A549 (cell line): ENCODE results near the gene MAP3K5. TPM values are rescaled to one million over a fixed set of nuclear protein-coding genes. Genes with fewer than 3 reads are reported as not detected.
A peak's percentile ranks its signal among the peaks of the same experiment; 100 is the strongest.
"Not testable (repeated sequence)": the region's sequence is repeated elsewhere in the genome, so short reads cannot be mapped to it uniquely, and the experiment has no call there.

Experiments
- ATAC-seq, 2 experiments: fragments of 200-7000 bp in 1 of 2; fragments of >200 bp in 1 of 2; cut with Nextera tagmentation in 1 of 2; cut with Tn5 transposase in 1 of 2; 3 replicates each; pipeline versions ENCODE4 v1.8.0 to v1.9.1; 2018 to 2020; ENCODE audit warnings: mild to moderate bottlenecking in 1 of 2, moderate library complexity in 1 of 2
- CTCF ChIA-PET: fragments of 300-600 bp; sonication (Branson Sonifier 250); formaldehyde crosslinking; extraction: SDS; loops from one replicate; lab custom pipeline; 2021; ENCODE audit warnings: antibody characterized with exemption, inconsistent platforms; lab: Yijun Ruan, JAX
- POLR2A ChIA-PET: fragments of 350-600 bp; formaldehyde crosslinking; extraction: SDS; loops from one replicate; lab custom pipeline; 2021; ENCODE audit warnings: antibody characterized with exemption, inconsistent platforms; lab: Yijun Ruan, JAX
- DNase-seq, 2 experiments: peaks; one replicate each; pipeline versions ENCODE4 v3.0.0 to v3.0.0-alpha.2; 2011 to 2016; ENCODE audit warnings: low read depth in 1 of 2, low spot score in 1 of 2
- FAIRE-seq: peaks from 2 replicates; lab custom pipeline; 2011; peaks lifted over from hg19 to GRCh38; lab: Jason Lieb, UNC
- H3K27ac ChIP-seq, 2 experiments: fragments of >200 bp; sonication (Bioruptor Twin); formaldehyde crosslinking; 3 replicates each; pipeline ENCODE4 v1.5.1; 2016 to 2017
- H3K4me1 ChIP-seq: fragments of >200 bp; sonication (Bioruptor Twin); formaldehyde crosslinking; 3 replicates; pipeline ENCODE4 v1.6.1; 2016
- H3K4me2 ChIP-seq: fragments of >200 bp; sonication (Bioruptor Twin); formaldehyde crosslinking; 3 replicates; pipeline ENCODE4 v1.6.1; 2016
- H3K4me3 ChIP-seq: fragments of >200 bp; sonication (Bioruptor Twin); formaldehyde crosslinking; 3 replicates; pipeline ENCODE4 v1.5.1; 2016
- H3K9me3 ChIP-seq: fragments of >200 bp; sonication (Bioruptor Twin); formaldehyde crosslinking; 3 replicates; pipeline ENCODE4 v1.6.1; 2016
- CEBPB ChIP-seq, 2 experiments: fragments of >200 bp in 1 of 2; sonication (Bioruptor Twin) in 1 of 2; formaldehyde crosslinking in 1 of 2; IDR thresholded peaks; 2 replicates each; pipeline ENCODE4 v1.6.1; 2012 to 2016
- CHD4 ChIP-seq: fragments of 200-600 bp; sonication (generic); IDR thresholded peaks from 2 replicates; pipeline ENCODE4 v1.6.1; 2016; ENCODE audit warnings: antibody characterized with exemption, mild to moderate bottlenecking, borderline replicate concordance
- FOSL2 ChIP-seq, 2 experiments: fragments of 450-650 bp in 1 of 2; fragments of >200 bp in 1 of 2; sonication (Bioruptor Twin) in 1 of 2; formaldehyde crosslinking; IDR thresholded peaks; 2 replicates each; pipeline versions ENCODE4 v1.5.0 to v1.6.1; 2016 to 2020; ENCODE audit warnings: mild to moderate bottlenecking in 1 of 2, moderate library complexity in 1 of 2
- FOXS1 ChIP-seq: fragments of 250-450 bp; sonication (Bioruptor Pico); IDR thresholded peaks from 2 replicates; pipeline ENCODE4 v1.5.0; 2020; ENCODE audit warnings: mild to moderate bottlenecking, moderate library complexity
- HDAC2 ChIP-seq: fragments of 200-600 bp; sonication (generic); IDR thresholded peaks from 2 replicates; pipeline ENCODE4 v1.6.1; 2016
- HOXA7 ChIP-seq: fragments of 250-450 bp; sonication (Bioruptor Pico); IDR thresholded peaks from 2 replicates; pipeline ENCODE4 v1.5.0; 2020; ENCODE audit warnings: mild to moderate bottlenecking, moderate library complexity
- MAFK ChIP-seq: fragments of 450-650 bp; IDR thresholded peaks from 2 replicates; pipeline ENCODE4 v1.6.1; 2014; ENCODE audit not compliant: partially characterized antibody
- MAZ ChIP-seq: fragments of 150-350 bp; IDR thresholded peaks from 2 replicates; pipeline ENCODE4 v1.6.1; 2014; ENCODE audit warnings: antibody characterized with exemption, low read depth, low read length, borderline replicate concordance
- MYC ChIP-seq: IDR thresholded peaks from 2 replicates; pipeline ENCODE4 v1.6.1; 2012; ENCODE audit warnings: mild to moderate bottlenecking, inconsistent platforms, low read length, improper control_type of control experiment, borderline replicate concordance
- NFE2L2 ChIP-seq: fragments of 150-350 bp; conservative IDR thresholded peaks from 2 replicates; pipeline ENCODE4 v1.6.1; 2014; ENCODE audit warnings: low read length
- POLR2A ChIP-seq: IDR thresholded peaks from 2 replicates; pipeline ENCODE4 v1.6.1; 2012; ENCODE audit warnings: mild to moderate bottlenecking, low read length
- RAD21 ChIP-seq, 2 experiments: fragments of >200 bp in 1 of 2; sonication (Bioruptor Twin) in 1 of 2; formaldehyde crosslinking in 1 of 2; IDR thresholded peaks in 1 of 2; conservative IDR thresholded peaks in 1 of 2; 2 replicates in 1 of 2; 3 replicates in 1 of 2; pipeline ENCODE4 v1.6.1; 2012 to 2018; ENCODE audit warnings: inconsistent platforms in 1 of 2
- RARB ChIP-seq: fragments of 250-450 bp; sonication (Bioruptor Pico); IDR thresholded peaks from 2 replicates; pipeline ENCODE4 v1.8.0; 2021; ENCODE audit warnings: mild to moderate bottlenecking, moderate library complexity
- RFX5 ChIP-seq: fragments of 450-650 bp; IDR thresholded peaks from 2 replicates; pipeline ENCODE4 v1.7.1; 2014; ENCODE audit warnings: antibody characterized with exemption, mild to moderate bottlenecking, moderate library complexity
- RNF2 ChIP-seq: fragments of 200-600 bp; sonication (generic); IDR thresholded peaks from 2 replicates; pipeline ENCODE4 v1.6.1; 2016; ENCODE audit warnings: low read depth, mild to moderate bottlenecking, antibody characterized with exemption, moderate library complexity, borderline replicate concordance
- SMC3 ChIP-seq: fragments of >200 bp; sonication (Bioruptor Twin); formaldehyde crosslinking; IDR thresholded peaks from 3 replicates; pipeline ENCODE4 v1.6.1; 2018; ENCODE audit warnings: inconsistent platforms
- TFCP2L1 ChIP-seq: fragments of 250-450 bp; sonication (Bioruptor Pico); IDR thresholded peaks from 2 replicates; pipeline ENCODE4 v1.5.0; 2021; ENCODE audit warnings: mild to moderate bottlenecking
- ZFP36 ChIP-seq: fragments of 450-650 bp; IDR thresholded peaks from 2 replicates; pipeline ENCODE4 v1.6.1; 2014; ENCODE audit warnings: borderline replicate concordance; ENCODE audit not compliant: partially characterized antibody
- WGBS: methylation state at CpG from one replicate; pipeline ENCODE4 v1.1.6; 2017; ENCODE audit errors: missing lambda C conversion rate; 5-methylcytosine and 5-hydroxymethylcytosine counted together
- polyA plus RNA-seq, 4 experiments: library from polyadenylated mRNA; depleted of rRNA in 3 of 4; stranded (reverse); fragments of >200 nt; fragmentation: RNase III in 1 of 4; extraction: RNeasy Plus Mini Kit Qiagen cat#74134 plus additional on column Dnase treatment in 1 of 4; gene quantifications; 2 replicates in 3 of 4; 3 replicates in 1 of 4; pipeline ENCODE4 v1.2.3, GENCODE V29; 2011 to 2017
- TF ChIP-seq, protein P1 (sequence below): fragments of >200 bp; sonication (Bioruptor Twin); formaldehyde crosslinking; IDR thresholded peaks from 3 replicates; pipeline ENCODE4 v1.5.1; 2016

MAP3K5 gene
- polyA plus RNA-seq, 2 of the 4 experiments (the other 2 are of a cell fraction), result 2.1 to 4.1 TPM

DNA sequence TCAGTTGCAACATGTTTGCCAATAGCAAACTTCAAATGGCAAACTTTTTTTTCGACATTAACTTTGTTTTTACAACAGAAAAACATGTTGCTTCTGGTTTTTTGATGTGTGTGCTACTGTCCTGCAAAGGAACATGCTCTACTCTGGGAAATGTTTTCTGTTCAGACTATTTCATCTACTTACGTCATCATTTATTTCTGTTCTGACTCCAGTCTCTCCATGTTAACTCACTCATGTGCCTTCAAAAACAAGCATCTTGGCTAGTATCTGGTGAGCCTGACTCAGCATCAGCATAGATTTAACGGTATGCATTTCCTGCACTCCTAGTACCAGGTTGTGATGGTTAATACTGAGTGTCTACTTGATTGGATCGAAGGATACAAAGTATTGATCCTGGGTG lies 206.0 kb downstream of the MAP3K5 start:
- H3K4me1 ChIP-seq, result peaks cover 13% of the 10 kb centered on the region
- WGBS, result 43% methylated on average over 4 of the region's 4 CpGs
- ATAC-seq, result peak; percentile 53 to 77; a peak in 3 of 6 replicates
- ChIA-PET CTCF (interaction anchor here (1.0 to 7.7 kb wide), 2 partner anchors 58 to 205 kb away, joined by 3 to 41 read pairs; partner anchors contain the start of gene MAP3K5), POLR2A (no interaction called here)
- TF ChIP-seq MAFK (peak; percentile 22), FOXS1 (CRISPR knock-in tag) (no peak)
- no peak for FAIRE-seq
- peak in 1 of 2 experiments; percentile 28 for DNase-seq
- H3K27ac ChIP-seq, result peak overlapping the region; percentile 47 to 62; a peak in 3 of 6 replicates
- H3K9me3 ChIP-seq, result no peaks in the 10 kb centered on the region
- H3K4me2 ChIP-seq, result peak overlapping the region; percentile 20; the same call in 2 of the 3 replicates
- no peak overlapping the region for H3K4me3 ChIP-seq

DNA sequence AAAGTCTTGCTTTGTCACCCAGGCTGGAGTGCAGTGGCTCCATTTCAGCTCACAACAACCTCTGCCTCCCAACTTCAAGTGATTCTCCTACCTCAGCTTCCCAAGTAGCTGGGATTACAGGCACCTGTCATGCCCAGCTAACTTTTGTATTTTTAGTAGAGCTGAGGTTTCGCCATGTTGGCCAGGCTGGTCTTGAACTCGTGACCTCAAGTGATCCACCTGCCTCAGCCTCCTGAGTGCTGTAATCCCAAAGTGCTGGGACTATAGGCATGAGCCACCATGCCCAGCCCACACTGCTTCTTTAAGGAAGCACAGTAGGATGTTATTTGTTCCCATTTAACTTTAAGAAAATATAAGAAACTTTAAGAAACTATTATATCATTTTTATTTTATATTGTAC lies 206.8 kb downstream of the MAP3K5 start:
- POLR2A ChIA-PET, result interaction anchor here (0.6 kb wide), 1 partner anchor 28 kb away, joined by 3 read pairs; no protein-coding TSS in a partner anchor
- ATAC-seq, H3K9me3 ChIP-seq: not testable (repeated sequence)

DNA sequence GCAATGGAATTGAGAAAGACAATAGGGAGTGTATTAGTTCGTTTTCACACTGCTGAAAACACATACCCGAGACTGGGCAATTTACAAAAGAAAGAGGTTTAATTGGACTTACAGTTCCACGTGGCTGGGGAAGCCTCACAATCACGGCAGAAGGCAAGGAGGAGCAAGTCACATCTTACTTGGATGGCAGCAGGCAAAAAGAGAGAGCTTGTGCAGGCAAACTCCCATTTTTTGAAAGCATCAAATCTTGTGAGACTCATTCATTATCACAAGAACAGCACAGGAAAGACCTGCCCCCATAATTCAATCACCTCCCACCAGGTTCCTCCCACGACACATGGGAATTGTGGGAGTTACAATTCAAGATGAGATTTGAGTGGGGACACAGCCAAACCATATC lies 208.0 kb downstream of the MAP3K5 start:
- H3K4me1 ChIP-seq, result peaks cover 13% of the 10 kb centered on the region
- DNase-seq, FAIRE-seq, H3K4me2 ChIP-seq, POLR2A ChIA-PET, ATAC-seq, H3K4me3 ChIP-seq, H3K9me3 ChIP-seq, H3K27ac ChIP-seq: not testable (repeated sequence)
- CTCF ChIA-PET, result interaction anchor here (1.4 to 7.7 kb wide), 3 partner anchors 7 to 207 kb away, joined by 3 to 41 read pairs (median 9); partner anchors contain the start of gene MAP3K5
- 87% methylated on average over 5 of the region's 5 CpGs for WGBS

More for the DNA sequence above, 206.8 kb downstream of the MAP3K5 start:
- FAIRE-seq, DNase-seq, H3K4me3 ChIP-seq, H3K4me2 ChIP-seq: not testable (repeated sequence)
- 83% methylated on average over 2 of the region's 2 CpGs for WGBS
- CTCF ChIA-PET, result interaction anchor here (0.6 to 7.7 kb wide), 3 partner anchors 28 to 206 kb away, joined by 3 to 41 read pairs (median 5); partner anchors contain the start of gene MAP3K5
- H3K27ac ChIP-seq, result peak overlapping the region in 1 of 2 experiments; percentile 62; a peak in 1 of 6 replicates
- H3K4me1 ChIP-seq, result peaks cover 13% of the 10 kb centered on the region

DNA sequence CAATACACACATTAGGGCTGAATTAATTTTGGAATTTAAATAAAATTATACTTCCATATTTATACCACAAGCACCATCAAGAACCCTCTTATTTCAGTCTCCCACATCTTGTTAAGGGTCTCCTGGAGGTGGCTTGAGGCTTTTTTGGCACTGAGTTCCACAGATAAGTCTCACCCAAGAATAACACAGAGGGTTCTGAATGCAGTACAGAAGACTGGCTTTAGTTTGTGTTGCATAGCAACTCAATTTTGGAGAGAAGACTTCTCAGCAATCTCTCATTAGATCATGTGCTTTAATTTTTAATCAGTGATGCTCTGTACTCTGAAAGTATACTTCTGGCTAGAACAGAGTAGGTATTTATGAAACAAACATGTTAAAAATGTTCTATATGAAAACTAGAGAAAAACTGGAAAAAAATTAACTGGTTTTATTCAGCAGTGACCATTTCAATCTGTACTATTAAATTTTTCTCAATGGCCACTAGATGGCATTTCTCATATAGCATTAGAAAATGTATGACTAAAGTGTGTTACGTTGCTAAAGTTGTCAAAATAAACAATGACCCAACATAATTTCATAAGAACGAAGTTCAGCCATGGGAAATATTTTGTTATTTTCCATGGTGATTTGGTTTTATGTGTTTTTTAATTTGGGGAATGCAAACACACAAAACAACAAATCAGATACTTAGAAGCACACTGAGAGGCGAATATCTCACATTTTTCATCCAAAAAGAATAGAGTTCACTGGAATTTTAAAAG lies 209.4 kb downstream of the MAP3K5 start:
- Histone ChIP-seq H3K4me2 (peak overlapping the region; percentile 36; the same call in 2 of the 3 replicates), H3K27ac (peak overlapping the region in 1 of 2 experiments; percentile 21; a peak in 3 of 6 replicates), H3K4me3 (no peak overlapping the region), H3K9me3 (no peaks in the 10 kb centered on the region), H3K4me1 (peaks cover 13% of the 10 kb centered on the region)
- ChIA-PET CTCF (interaction anchor here (0.9 to 7.7 kb wide), 8 partner anchors 9 to 209 kb away, joined by 3 to 41 read pairs (median 7); partner anchors contain the start of gene MAP3K5), POLR2A (no interaction called here)
- ATAC-seq (peak; percentile 64 to 86; a peak in 4 of 6 replicates), FAIRE-seq (no peak), DNase-seq (peak; percentile 50 to 81)
- 32% methylated on average over 3 of the region's 3 CpGs for WGBS
- TF ChIP-seq NFE2L2 (0 out of 2 replicates have a peak, but pooled peaks have one; percentile 24), RAD21 (conservative IDR thresholded peaks at IDR 0.05 in 1 of 2, IDR thresholded peaks at IDR 0.05 in 1 of 2) (peak; percentile 54 to 68), RNF2 (no peak), HOXA7 (CRISPR knock-in tag) (no peak), SMC3 (peak; percentile 66), MAZ (no peak), TFCP2L1 (CRISPR knock-in tag) (no peak), POLR2A (no peak), ZFP36 (no peak), MAFK (peak; percentile 26), RFX5 (no peak), HDAC2 (no peak), CEBPB (IDR thresholded peaks at IDR 0.05) (peak in 1 of 2 experiments; percentile 19; a peak in 1 of 4 replicates), CHD4 (no peak), MYC (no peak), FOSL2 (IDR thresholded peaks at IDR 0.05) (no peak), FOSL2 (CRISPR knock-in tag; IDR thresholded peaks at IDR 0.05) (peak; percentile 85), RARB (CRISPR knock-in tag) (no peak)
- TF ChIP-seq, protein P1, sequence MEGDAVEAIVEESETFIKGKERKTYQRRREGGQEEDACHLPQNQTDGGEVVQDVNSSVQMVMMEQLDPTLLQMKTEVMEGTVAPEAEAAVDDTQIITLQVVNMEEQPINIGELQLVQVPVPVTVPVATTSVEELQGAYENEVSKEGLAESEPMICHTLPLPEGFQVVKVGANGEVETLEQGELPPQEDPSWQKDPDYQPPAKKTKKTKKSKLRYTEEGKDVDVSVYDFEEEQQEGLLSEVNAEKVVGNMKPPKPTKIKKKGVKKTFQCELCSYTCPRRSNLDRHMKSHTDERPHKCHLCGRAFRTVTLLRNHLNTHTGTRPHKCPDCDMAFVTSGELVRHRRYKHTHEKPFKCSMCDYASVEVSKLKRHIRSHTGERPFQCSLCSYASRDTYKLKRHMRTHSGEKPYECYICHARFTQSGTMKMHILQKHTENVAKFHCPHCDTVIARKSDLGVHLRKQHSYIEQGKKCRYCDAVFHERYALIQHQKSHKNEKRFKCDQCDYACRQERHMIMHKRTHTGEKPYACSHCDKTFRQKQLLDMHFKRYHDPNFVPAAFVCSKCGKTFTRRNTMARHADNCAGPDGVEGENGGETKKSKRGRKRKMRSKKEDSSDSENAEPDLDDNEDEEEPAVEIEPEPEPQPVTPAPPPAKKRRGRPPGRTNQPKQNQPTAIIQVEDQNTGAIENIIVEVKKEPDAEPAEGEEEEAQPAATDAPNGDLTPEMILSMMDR, result peak; percentile 68
